ENCODE measurements around the gene PKD2L2.
"Not testable (repeated sequence)": the region's sequence is repeated elsewhere in the genome, so short reads cannot be mapped to it uniquely, and the experiment has no call there.

PKD2L2 gene

DNA sequence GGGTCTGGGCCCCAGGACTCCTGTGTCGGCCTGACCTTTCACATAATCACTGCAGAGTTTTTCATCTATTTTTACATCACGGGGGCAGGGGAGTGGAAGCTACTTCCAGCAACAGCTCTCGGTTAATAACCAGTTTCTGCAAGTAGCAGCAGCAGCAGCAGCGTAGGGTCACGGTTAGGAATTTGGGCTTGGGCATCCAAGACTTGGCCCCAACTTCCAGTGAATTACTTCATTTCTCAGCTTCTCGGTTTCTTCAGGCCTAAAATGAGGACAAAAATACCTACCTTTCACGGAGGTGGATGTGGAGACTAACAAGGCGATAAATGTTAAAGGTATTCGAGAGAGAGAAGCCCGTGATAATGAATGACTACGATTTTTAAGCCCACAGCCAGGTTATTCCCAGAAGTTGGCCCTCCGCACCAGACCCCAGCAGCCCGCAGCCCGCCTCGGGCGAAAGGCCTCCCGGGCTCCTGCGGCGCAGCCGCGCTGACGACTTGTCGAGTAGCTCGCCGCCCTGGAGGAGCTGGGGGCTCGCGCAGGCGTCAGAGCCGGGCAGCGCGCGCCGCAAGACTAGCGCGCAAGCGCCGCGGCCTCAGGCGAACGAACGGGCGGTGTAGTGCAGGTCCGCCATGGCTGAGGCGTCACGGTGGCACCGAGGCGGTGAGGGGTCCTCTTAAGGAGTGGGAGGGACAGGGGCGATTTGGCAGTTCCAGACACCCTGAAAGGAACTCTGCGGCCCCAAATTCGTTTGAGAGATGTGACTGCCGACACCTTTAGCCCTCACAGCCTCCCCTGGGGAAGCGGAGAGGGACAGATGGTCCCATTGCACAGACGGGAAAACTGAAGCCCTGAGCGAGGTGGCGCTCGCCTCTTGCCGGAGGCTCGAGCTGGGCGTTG is at the start of gene PKD2L2:
Gene PKD2L2, plus strand, starts transcription at position 595 of the 897 bp plus-strand sequence. Its CDS starts 35 bp downstream, at position 630.
- DNase-seq, result peak; percentile 81 to 83

DNA sequence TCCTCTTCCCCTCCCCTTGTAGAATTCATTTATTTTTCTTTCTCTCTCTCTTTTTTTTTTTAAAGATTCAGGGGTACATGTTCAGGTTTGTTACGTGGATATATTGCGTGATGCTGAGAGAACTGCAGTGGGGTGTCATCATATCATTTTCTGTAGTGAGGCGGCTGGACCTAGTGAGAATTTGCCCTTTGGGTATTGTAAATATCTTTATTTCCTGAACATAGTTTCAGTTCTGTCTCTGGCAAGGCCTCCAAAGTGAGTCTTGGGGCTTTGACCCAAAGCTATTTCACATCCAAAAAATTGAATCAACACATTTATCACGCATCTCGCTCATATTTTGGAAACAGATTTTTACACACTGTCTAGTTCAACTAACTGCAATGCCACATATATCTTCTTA is 47.0 kb upstream of the PKD2L2 start:
- no peak for DNase-seq

GRCh38 chr5:137843676-137844299 is 45.5 kb upstream of the PKD2L2 start:
- no peak for DNase-seq

DNA sequence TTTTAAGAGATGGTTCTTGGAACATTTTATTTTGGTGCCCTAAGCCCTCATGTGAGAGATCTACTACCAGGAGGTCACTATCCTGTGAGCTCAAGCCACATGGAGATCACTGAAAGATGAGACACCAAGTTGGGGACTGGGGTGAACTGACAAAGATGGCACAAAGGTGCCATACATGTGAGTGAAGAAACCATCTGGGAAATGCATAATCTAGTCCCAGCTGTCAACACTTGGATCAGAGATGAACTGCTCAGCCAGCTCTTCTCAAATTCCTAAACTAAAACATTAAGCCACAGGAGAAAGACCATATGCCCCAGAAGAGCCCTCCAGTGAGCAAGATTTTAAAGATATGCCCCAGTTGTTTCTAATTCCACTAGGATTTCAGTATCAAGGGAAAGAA is 43.8 kb upstream of the PKD2L2 start:
- no peak for DNase-seq

- DNase-seq, result no peak
Observed at GRCh38 chr5:137847687-137848086, 41.6 kb upstream of the PKD2L2 start.

DNA sequence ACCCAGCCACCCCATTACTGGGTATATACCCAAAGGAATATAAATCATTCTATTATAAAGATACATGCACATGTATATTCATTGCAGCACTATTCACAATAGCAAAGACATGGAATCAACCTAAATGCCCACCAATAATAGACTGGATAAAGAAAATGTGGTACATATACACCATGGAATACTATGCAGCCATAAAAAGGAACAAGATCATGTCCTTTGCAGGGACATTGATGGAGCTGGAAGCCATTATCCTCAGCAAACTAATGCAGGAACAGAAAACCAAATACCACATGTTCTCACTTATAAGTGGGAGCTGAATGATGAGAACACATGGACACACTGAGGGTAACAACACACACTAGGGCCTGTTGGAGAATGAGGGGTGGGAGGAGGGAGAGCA is 36.1 kb upstream of the PKD2L2 start:
- not testable (repeated sequence) for DNase-seq

DNA sequence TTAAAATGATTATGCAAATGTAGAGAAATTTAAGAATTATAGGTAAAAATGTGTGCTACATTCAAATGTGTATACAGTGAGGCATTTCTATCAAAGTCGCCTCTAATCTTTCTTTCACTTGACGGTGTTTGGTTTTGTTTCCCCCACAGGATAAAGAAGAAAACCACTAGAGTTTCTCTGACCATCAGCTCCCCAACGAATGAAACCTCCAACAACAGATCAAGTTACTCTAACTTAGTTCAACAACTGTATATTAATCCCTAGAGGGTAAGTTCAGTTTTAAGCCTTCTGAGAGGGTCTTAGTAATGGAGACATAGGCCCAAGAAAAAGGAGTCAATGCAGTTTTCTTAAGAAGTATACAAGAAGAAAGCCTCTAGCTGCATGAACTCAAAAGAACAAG is 33.1 kb upstream of the PKD2L2 start:
- DNase-seq, result no peak

- DNase-seq, result no peak
Observed at GRCh38 chr5:137856916-137857862, 32.1 kb upstream of the PKD2L2 start.

DNA sequence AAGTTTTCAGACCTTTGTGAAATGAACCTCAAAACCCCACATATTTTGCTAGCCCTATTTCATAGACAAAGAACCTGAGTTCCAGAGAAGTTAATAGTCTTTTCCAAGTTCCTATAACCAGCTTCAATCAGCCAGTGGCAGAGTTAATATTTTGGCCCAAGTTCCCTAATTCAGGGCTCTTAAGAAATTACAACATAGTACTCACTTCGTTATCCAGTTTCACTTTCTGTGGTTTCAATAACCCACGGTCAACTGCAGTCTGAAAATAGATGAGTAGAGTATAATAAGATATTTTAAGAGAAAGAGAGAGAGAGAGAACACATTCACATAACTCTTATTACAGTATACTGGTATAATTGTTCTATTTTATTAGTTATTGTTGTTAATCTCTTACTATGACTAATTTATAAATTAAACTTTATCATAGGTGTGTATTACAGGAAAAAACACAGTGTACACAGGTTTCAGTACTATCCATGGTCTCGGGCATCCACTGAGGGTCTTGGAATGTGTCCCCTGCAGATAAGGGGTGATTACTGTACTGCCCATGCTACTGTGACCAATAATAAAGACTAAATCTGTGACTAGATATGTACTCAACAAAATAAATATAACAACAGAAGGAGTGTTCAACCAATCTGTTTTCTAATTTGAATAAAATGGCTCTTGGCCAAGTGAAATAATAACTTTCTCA is 30.9 kb upstream of the PKD2L2 start:
- DNase-seq, result no peak

- DNase-seq, result no peak
Observed at GRCh38 chr5:137858954-137859353, 30.3 kb upstream of the PKD2L2 start.

- no peak for DNase-seq
Observed at GRCh38 chr5:137862251-137862650, 27.0 kb upstream of the PKD2L2 start.

DNA sequence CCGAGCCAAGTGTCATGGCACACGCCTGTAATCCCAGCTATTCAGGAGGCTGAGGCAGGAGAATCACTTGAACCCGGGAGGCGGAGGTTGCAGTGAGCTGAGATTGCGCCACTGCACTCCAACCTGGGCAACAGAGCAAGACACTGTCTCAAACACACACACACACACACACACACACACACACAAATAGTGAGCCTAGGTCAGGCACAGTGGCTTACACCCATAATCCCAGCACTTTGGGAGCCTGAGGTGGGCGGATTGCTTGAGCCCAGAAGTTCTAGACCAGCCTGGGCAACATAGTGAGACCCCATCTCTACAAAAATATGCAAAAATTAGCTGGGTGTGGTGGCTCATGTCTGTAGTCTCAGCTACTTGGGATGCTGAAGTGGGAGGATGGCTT is 25.6 kb upstream of the PKD2L2 start:
- not testable (repeated sequence) for DNase-seq

GRCh38 chr5:137866541-137867388 is 22.5 kb upstream of the PKD2L2 start:
- no peak for DNase-seq

DNA sequence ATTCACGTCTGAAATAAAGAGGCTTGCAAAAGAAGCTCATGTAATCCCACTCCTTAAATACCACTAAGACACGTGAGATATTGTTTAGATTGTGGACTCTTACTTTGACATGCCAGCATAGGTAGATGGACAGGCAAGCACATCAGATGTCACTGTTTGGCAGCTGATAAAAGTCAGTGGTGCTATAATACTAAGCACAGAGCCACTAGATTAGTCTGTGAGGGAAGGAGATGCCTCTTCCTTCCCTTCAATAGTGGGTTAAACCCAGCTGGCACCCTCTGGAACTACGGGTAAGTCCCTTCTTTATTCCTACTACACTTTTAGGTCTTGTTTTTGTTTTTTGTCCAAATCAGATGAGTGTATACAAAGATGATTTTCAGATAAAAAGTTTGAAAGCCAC is 21.6 kb upstream of the PKD2L2 start, which contains the start of gene MYOT:
Gene MYOT, plus strand, starts transcription at position 197 of the 400 bp plus-strand sequence. CDS start 2,792 bp downstream, outside the sequence.
- DNase-seq, result no peak

DNA sequence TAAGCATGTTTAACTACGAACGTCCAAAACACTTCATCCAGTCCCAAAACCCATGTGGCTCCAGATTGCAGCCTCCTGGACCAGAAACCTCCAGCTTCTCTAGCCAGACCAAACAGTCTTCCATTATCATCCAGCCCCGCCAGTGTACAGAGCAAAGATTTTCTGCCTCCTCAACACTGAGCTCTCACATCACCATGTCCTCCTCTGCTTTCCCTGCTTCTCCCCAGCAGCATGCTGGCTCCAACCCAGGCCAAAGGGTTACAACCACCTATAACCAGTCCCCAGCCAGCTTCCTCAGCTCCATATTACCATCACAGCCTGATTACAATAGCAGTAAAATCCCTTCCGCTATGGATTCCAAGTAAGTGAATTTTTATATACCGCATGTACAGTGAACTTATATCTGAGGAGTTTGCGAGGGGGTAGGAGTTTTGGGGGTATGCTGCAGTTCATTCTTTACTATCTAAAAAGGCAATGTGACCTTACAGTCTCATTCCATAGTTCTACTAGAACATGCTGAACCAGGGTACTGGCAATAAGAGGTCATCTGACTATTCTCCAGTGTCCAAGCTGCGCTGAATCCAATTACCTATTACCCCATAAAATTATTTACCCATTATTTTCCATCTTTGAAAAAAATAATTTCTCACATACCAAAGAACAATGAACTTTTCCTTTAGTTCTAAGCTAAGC is 18.5 kb upstream of the PKD2L2 start:
- DNase-seq, result no peak

DNA sequence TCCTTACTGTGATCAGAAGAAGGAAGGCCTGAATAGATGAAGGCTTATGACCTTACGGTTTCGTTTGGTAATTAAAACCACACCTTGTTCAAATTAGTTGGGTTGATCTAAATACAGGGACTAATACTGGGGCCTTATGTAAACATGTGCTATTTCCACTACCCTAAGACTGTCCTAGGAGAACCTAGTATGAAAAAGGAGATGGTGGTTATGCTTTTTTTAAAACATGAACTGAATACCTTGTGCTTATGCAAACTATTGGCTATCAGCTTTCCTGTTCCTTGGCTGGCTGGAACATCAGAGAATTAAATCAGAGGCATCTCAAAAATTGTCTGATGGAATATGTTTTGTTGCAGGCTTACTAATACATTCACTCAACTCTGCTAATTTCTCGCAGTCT is 17.7 kb upstream of the PKD2L2 start:
- DNase-seq, result no peak

DNA sequence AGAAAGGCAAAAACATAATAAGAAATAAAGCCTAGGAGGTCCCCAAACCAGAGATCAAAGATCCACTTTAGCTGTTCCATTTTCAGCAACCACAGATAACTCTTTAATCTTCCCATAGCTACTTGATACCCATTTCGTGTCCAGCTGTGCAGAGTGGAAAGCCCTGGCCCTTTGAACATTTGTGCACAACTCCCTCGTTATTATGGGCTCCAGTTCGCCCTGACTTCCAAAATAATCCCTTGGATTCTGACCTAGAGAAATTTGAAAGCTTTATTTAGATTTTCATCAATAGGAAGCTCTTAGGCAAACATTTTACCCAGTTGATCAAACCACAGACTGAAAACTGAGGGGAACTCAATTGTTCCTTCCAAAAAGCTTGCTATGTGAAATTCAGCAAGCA is 16.8 kb upstream of the PKD2L2 start:
- DNase-seq, result no peak

DNA sequence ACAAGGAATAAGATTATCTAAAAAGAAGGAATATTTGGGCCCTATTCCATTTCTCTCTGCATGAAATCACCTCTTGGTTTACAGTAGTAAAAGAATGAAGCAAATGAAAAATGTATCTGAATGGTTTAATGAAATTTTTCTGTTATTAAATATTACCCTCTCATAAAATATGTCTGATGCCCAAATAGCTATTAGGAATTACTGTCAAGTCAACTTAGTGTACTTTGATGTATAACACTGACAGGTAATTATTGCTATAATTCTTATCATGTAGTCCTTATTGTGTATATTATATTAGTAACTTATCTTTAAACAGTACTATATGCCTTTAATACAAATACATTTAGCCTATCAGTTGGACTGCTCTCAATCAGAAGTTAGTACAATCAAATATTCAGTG is 13.2 kb upstream of the PKD2L2 start:
- DNase-seq, result no peak

DNA sequence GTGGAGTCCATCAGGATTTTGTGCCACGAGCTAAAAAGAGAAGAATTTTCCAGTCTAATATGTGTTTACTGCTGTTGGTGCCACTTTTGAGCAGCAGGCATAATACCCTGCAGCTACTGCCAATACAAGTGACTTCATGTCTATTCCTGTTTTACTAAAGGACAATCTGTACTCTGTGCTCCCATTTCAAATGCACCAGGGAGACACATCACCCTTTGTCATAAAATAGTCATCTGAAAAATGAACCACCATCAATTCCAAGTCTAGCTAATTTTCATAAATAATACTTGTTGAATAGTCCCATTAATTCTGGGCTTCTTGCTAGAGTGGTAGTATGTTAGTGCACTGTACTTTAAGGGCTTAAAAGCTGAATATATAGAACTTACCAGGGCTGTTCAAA is 8.9 kb upstream of the PKD2L2 start:
- no peak for DNase-seq

- no peak for DNase-seq
Observed at GRCh38 chr5:137887831-137888230, 1.4 kb upstream of the PKD2L2 start.

- DNase-seq, result no peak
Observed at GRCh38 chr5:137888466-137888862, 793 bp upstream of the PKD2L2 start.

Measured in stimulated activated CD4-positive, alpha-beta T cell treated with anti-CD3 and anti-CD28 coated beads, Interleukin-4, amount 100 ng/mL, for 4 hours (primary cell).